C4-2B (cell line): ENCODE measurements around the gene CLMP.

ENCODE experiments used
- ZFX ChIP-seq: fragments of 450-650 bp; IDR thresholded peaks from 2 replicates; pipeline ENCODE4 v1.6.1; 2017
- TF ChIP-seq, protein P1 (sequence below): fragments of 450-650 bp; conservative IDR thresholded peaks from 2 replicates; pipeline ENCODE4 v1.5.1; 2017; ENCODE audit warnings: mild to moderate bottlenecking

DNA sequence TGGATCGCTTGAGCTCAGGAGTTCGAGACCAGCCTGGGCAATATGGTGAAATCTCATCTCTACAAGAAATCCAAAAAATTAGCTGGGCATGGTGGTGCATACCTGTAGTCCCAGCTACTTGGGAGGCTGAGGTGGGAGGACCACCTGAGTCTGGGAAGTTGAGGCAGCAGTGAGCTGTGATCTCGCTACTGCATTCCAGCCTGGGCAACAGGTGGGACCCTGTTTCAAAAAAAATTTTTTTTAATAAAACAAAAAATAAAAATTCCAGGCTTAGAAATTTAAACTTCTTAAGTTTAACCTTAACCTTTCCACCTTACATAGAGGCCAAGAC is 21.2 kb downstream of the CLMP start:
- TF ChIP-seq, protein P1, sequence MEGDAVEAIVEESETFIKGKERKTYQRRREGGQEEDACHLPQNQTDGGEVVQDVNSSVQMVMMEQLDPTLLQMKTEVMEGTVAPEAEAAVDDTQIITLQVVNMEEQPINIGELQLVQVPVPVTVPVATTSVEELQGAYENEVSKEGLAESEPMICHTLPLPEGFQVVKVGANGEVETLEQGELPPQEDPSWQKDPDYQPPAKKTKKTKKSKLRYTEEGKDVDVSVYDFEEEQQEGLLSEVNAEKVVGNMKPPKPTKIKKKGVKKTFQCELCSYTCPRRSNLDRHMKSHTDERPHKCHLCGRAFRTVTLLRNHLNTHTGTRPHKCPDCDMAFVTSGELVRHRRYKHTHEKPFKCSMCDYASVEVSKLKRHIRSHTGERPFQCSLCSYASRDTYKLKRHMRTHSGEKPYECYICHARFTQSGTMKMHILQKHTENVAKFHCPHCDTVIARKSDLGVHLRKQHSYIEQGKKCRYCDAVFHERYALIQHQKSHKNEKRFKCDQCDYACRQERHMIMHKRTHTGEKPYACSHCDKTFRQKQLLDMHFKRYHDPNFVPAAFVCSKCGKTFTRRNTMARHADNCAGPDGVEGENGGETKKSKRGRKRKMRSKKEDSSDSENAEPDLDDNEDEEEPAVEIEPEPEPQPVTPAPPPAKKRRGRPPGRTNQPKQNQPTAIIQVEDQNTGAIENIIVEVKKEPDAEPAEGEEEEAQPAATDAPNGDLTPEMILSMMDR, result no peak
- no peak for TF ChIP-seq ZFX
